Hippocampal formation (tissue), 2 donors: ENCODE data around the gene MTMR1.

Experiments
- DNase-seq, 2 donors: peaks; one replicate each; lab custom pipeline; 2025; lab: John Stamatoyannopoulos, UW

The MTMR1 gene

DNA sequence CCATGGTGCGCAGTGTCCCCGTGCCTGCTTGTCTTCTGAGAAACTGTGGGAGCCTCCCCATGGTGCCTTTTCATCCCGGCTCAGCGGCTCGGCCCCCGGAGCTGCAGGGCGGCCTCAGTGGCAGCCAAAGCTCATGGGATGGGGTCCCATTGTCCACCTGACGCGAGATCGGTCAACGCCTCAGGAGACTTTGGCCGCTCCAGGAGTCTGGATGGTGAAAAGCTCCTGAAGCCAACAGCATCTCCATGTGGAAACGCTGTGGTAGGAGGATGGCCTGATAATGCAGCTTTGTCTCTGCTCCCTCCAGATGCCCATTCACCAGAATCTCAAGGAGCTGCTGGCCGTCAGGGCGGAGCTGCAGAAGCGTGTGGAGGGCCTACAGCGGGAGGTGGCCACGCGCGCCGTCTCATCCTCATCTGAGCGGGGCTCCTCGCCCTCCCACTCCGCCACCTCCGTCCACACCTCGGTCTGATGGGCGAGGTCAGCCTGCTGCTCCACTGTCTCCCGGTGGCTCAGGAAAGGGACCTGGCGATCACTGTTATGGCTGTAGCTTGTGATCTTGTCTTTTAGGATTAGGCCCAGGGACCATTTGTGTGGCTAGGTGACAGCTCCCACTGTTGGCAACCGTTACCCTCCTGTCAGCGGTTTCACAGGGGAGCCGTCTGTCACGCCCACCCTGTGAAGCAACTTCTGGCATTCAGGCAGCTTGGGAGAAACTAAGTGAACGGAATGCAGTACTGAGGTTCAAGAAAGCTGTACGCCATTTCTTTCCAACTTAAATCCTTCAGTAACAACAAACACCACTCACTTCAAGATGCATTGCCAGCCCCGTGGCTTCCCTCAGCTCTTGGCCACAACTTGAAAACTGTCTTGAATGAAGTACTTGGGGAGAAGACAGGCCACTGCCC, 69.3 kb downstream of the MTMR1 start:
- DNase-seq = no peak

- no peak for DNase-seq
Measured at GRCh38 chrX:150763303-150763797, 70.2 kb downstream of the MTMR1 start.

DNA sequence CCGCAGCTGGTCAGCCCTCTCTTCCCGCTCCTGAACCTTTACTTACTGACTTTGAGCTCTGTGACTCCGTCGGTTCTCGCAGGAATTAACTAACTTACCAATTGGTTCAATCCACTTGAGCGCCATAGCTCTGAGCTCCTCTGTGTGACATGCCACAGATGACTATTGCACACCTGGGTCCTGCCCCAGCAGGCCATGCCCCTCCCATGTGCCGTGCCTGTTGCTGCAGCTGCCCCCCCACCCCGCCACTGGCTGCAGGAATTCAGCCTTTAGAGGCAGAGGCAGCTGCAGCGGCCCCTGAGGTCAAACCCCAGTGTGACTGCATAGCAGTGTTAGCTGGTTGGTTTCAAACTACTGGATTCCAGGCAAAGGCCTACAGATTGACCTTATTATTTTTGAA, 70.6 kb downstream of the MTMR1 start:
- no peak for DNase-seq

GRCh38 chrX:150765237-150765636, 72.0 kb downstream of the MTMR1 start:
- no peak for DNase-seq

- no peak for DNase-seq
Measured at GRCh38 chrX:150765782-150766350, 72.7 kb downstream of the MTMR1 start.

GRCh38 chrX:150766351-150767044, 73.3 kb downstream of the MTMR1 start:
- DNase-seq = no peak

GRCh38 chrX:150767045-150767395, 73.8 kb downstream of the MTMR1 start:
- DNase-seq = no peak

DNA sequence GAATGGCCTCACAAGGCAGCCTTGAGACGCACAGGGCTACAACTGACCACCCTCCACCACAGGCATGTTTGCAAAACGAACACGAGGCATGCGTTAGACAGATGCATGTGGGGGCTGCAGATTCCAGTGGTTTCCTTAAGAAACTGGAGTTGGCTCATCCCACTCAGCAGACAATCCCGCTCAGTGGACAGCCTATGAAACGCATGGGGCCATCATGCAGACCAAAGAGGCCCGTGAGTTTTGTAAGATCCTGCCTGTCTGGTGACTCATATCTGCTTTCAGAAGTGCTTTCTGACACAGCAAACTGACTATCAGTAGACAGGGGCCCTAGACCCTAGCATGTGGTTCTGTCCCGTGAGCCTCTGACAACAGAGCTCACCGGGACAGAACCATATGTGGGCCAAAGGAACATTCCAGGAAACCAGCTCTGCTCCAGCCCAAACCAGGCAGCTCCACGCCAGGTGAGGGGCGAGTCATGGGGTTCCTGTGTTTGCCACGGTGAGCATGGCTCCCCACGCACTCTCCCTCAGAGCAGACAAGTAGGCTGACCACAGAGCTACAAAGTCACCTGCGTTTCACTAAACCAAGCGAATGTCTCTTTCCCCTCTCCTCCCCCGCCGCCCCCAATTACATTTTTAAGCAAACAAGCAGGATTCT, 74.4 kb downstream of the MTMR1 start:
- DNase-seq = no peak

- no peak for DNase-seq
Measured at GRCh38 chrX:150768132-150768485, 74.9 kb downstream of the MTMR1 start.

DNA sequence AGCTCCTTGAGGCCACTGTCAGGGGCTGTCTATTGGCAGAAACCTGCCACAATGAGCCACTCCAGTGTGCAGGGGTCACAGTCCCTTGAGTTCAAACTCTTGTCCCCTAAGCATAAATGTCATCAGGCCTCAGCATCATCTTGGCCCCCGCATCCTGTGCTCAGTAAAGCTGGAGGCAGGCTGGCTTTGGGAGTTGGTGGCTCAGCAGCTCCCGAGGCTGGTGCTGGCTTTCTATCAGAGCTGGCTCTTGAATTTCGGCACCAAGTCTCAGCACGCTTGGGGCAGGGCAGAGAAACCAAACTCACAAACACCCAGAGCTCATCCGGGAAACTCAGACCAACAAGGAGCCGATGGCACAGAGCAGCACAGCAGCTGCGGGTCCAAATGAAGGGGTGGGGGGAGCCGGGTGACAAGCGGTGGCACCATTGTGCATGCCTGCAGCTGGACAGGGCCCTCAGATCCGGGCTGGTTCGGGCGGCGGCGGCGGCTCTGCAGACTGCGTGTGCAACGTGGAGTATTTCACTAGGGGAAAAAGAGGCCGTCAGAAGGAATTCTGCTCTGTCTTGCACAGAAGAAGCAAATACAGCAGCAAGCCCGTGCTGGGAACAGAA, 75.5 kb downstream of the MTMR1 start:
- DNase-seq = peak in 1 of 2 donors; percentile 44

DNA sequence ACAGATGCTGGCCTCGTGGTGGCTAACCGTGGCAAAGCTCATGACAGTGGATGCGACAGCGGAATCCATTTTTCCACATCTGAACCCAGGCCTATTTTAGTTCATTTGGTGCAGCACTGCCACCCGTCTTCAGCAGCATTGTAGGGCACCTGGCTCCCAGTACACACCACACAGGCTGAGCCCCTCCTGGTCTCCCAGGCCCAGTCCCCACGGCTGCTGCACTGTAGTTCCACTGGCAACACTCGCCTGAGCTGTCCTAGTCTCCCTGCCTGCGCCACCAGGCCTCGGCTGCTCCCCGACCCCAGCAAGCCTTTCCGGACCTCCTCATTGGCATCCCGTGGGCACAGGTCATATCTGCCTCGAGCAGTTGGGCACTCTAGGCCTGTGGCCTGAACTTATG, 76.2 kb downstream of the MTMR1 start:
- no peak for DNase-seq

DNA sequence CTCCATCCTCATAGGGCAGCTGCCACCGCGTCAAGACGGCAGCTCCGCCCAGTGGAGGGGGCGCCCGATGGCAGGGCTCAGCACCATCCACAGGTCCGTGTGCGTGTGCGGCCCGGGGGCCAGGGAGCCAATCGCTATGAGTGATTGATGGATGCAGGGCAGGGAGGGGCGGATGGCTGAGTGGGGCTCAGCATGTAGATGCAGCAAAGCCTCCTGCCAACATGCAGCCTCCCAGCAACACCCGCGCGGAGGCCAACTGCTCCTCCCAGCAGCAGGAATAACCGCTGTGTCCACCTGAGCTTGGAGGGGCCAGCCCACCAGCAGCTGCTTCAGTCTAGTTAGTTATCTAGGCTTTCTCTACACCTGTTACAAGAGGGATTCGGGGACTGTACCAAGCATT, 77.4 kb downstream of the MTMR1 start:
- DNase-seq = no peak

DNA sequence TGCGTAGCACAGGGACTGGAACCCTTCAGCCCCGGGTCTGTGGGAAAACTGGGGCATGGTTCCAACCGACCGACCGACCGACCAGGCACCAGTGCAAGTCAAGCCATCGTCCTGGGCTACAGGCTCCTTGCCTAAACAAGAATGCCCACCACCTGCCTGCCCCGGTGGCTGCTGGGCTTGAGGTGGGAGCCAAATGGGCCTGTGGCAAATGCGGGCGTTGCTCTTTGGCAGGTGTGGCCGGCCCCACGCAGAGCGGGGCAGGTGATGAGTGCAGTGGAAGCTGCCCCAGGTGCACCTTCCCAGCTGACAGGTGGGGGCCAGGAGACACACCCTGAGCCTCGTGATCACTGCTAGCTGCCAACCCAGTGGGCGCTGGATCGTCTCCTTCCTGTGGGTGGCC, 77.9 kb downstream of the MTMR1 start:
- no peak for DNase-seq

- DNase-seq = peak; percentile 12 to 42
Measured at GRCh38 chrX:150772150-150772970, 79.2 kb downstream of the MTMR1 start.

DNA sequence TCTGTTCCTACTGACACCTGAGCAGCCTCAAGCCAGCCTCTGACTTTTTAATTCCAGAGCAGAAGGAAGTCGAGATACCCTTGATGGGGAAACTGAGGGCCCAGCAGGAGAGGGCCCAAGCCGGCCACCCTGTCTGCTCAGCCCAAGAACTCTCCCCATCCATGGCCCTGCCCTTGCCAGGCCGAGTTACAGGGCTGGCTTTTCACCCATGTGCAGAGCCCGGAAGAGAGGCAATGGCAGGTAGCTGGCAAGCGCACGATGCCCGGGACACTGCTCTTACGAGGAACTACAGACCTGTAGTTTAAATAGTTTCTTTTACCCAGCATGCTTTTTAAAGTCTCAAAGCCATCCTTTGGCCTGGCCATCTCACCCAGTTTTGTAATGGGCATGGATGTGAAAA, 79.9 kb downstream of the MTMR1 start:
- no peak for DNase-seq

DNA sequence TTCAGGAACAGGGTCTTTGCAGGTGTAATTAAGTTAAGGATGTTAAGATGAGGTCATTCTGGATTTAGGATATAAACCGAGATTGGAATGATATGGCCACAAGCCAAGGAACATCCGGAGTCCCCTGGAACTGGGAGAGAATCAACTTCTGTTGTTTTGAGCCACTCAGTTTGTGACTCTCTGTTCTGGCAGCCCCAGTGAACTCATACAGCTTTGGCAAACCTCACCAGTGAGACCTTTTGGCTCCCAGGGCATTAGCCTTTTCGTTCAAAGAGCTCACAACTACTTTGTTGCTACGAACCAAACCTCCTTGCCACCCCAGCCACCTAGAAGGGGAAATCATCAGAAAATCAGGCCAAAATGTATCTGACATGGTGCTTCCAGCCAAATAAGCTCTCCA, 80.4 kb downstream of the MTMR1 start:
- DNase-seq = no peak

- peak in 1 of 2 donors; percentile 26 for DNase-seq
Measured at GRCh38 chrX:150774798-150775568, 81.8 kb downstream of the MTMR1 start.

DNA sequence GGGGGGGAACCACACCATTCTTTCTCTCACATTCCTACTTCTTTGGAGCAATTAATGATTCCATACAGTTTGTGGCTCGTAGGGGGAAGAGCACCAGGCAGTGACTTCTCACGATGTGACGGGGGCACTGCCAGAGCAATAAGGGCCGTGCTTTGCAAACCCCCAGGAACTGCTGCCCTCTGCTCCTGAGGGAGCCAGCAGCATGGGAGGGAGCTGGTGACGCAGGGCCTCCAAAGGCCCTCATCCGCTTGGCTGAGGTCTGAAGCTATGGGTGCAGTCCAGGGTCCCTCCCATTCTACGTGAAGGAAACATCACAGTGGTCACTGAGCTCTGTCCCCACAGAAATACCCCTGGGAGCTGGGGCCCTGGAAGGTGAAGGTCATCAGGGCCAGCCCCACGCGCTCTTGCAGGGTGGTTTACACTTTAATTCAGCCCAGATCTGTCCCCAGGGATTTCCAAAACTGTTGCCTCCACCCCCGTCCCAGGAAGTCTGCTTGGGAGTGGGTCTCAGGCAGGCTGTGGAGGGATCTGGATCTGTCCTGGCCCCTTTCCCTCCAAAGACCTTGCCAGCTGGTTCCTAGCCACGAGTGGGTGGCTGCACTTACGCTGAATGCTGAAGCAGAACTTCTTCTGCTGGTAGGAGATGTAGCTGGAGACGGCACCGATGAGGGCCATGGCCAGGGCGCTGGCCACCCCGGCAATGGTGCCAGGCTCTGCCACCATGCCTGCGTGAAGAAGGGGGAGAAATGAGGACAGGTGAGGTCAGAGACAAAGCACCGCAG, 82.6 kb downstream of the MTMR1 start:
- DNase-seq = no peak

- no peak for DNase-seq
Measured at GRCh38 chrX:150777328-150777992, 84.3 kb downstream of the MTMR1 start.
